ENCODE data around the gene ZNF584.

DNA sequence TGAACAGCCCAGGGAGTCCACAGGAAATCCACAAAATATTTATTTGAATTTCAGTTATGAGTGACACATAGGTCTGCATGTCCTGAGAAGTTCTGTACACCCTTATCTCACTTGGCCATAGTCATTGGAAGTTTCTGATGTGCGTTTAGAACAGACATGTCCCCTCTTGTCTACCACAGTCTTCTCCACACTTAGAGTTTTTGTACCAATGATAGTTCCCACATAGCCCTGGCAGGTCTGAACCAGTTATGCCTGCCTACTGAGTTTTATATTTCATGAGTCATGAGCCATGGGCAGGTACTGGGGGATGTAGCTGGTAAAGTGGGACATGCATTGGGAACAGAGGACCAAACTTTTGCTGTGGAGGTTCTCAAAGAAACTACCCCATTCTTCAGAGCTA lies 20.2 kb downstream of the ZNF584 start:
- TF ChIP-seq, protein P1, sequence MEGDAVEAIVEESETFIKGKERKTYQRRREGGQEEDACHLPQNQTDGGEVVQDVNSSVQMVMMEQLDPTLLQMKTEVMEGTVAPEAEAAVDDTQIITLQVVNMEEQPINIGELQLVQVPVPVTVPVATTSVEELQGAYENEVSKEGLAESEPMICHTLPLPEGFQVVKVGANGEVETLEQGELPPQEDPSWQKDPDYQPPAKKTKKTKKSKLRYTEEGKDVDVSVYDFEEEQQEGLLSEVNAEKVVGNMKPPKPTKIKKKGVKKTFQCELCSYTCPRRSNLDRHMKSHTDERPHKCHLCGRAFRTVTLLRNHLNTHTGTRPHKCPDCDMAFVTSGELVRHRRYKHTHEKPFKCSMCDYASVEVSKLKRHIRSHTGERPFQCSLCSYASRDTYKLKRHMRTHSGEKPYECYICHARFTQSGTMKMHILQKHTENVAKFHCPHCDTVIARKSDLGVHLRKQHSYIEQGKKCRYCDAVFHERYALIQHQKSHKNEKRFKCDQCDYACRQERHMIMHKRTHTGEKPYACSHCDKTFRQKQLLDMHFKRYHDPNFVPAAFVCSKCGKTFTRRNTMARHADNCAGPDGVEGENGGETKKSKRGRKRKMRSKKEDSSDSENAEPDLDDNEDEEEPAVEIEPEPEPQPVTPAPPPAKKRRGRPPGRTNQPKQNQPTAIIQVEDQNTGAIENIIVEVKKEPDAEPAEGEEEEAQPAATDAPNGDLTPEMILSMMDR (conservative IDR thresholded peaks at IDR 0.05; ENCODE audit: low read length), result no peak
- TF ChIP-seq EZH2phosphoT487 (IDR thresholded peaks at IDR 0.05; ENCODE audit: borderline replicate concordance, low read depth, low read length), result no peak

Measured in OCI-LY7 (cell line).